Nephron (organoid): Measurements from ENCODE around the gene MAFG.

Experiments used
- H3K27ac Mint-ChIP-seq, 3 experiments: 2 replicates each; pipeline ENCODE4 v1.8.0; 2020; ENCODE audit warnings: mixed read lengths in 3 of 3, mild to moderate bottlenecking in 2 of 3, moderate library complexity in 1 of 3
- H3K27me3 Mint-ChIP-seq: 2 replicates; pipeline ENCODE4 v1.8.0; 2021; ENCODE audit warnings: low read depth, mild to moderate bottlenecking, moderate library complexity, mixed read lengths
- H3K36me3 Mint-ChIP-seq: 2 replicates; pipeline ENCODE4 v1.8.0; 2020; ENCODE audit warnings: low read depth, mixed read lengths
- H3K4me1 Mint-ChIP-seq: 2 replicates; pipeline ENCODE4 v1.8.0; 2020; ENCODE audit warnings: mixed read lengths
- H3K4me3 Mint-ChIP-seq, 3 experiments: 2 replicates each; pipeline ENCODE4 v1.8.0; 2020; ENCODE audit warnings: mild to moderate bottlenecking in 3 of 3, mixed read lengths in 3 of 3, moderate library complexity in 2 of 3
- H3K9me3 Mint-ChIP-seq: 2 replicates; pipeline ENCODE4 v1.8.0; 2020; ENCODE audit warnings: mixed read lengths
- CTCF ChIP-seq, 3 experiments: fragments of 200-600 bp; sonication (generic); IDR thresholded peaks; one replicate each; pipeline ENCODE4 v1.5.0; 2021; ENCODE audit warnings: antibody characterized with exemption in 3 of 3; ENCODE audit not compliant: unreplicated experiment in 3 of 3

MAFG gene

DNA sequence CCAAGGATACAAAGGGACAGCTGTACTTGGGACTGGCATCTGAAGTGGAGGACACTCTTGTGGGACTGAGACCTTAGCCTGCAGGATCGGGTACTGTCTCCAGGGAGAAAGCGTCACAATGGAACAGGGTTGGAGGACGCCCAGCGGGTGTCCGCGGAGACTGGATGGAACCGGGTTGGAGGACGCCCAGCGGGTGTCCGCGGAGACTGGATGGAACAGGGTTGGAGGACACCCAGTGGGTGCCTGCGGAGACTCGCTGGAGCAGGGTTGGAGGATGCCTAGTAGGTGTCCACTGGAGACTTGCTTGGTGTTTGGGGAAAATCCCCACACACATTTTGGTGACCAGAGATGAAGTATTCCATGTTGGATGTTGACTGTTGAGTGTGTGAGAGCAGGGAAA, 19.7 kb upstream of the MAFG start, which contains the start of gene MYADML2:
Gene MYADML2 (minus strand): TSS at position 45 of the 400 bp plus-strand sequence. CDS start 5,492 bp downstream, outside the sequence.
- Mint-ChIP-seq H3K27ac (no peak within 1 kb of the TSS), H3K4me1 (no peaks in the 10 kb centered on the region), H3K36me3 (no peaks in the 10 kb centered on the region), H3K4me3 (no peak within 1 kb of the TSS), H3K27me3 (peaks cover 6% of the 10 kb centered on the region), H3K9me3 (no peaks in the 10 kb centered on the region)
- TF ChIP-seq CTCF (IDR thresholded peaks at IDR 0.05; ENCODE audit: unreplicated experiment in 3 of 3): no peak

- no peaks in the 10 kb centered on the region for H3K36me3 Mint-ChIP-seq
- peaks cover 6% of the 10 kb centered on the region for H3K4me1 Mint-ChIP-seq
- no peak overlapping the region for H3K27ac Mint-ChIP-seq
- H3K27me3 Mint-ChIP-seq: peaks cover 3% of the 10 kb centered on the region
- TF ChIP-seq CTCF (IDR thresholded peaks at IDR 0.05; ENCODE audit: unreplicated experiment in 3 of 3): no peak
- H3K9me3 Mint-ChIP-seq: no peaks in the 10 kb centered on the region
- H3K4me3 Mint-ChIP-seq: no peak overlapping the region
Observed at GRCh38 chr17:81944858-81945257, 17.3 kb upstream of the MAFG start.

- TF ChIP-seq CTCF (IDR thresholded peaks at IDR 0.05; ENCODE audit: unreplicated experiment in 3 of 3): no peak
- H3K4me1 Mint-ChIP-seq: peaks cover 20% of the 10 kb centered on the region
- H3K4me3 Mint-ChIP-seq: peak overlapping the region in 1 of 3 experiments; percentile 29
- peaks cover 7% of the 10 kb centered on the region for H3K27me3 Mint-ChIP-seq
- H3K36me3 Mint-ChIP-seq: no peaks in the 10 kb centered on the region
- no peaks in the 10 kb centered on the region for H3K9me3 Mint-ChIP-seq
- H3K27ac Mint-ChIP-seq: peak overlapping the region in 1 of 3 experiments; percentile 37
Observed at GRCh38 chr17:81942167-81942553, 14.6 kb upstream of the MAFG start.

- no peak for TF ChIP-seq CTCF (IDR thresholded peaks at IDR 0.05; ENCODE audit: unreplicated experiment in 3 of 3)
- Mint-ChIP-seq H3K27ac (no peak overlapping the region), H3K9me3 (no peaks in the 10 kb centered on the region), H3K36me3 (no peaks in the 10 kb centered on the region), H3K4me1 (peaks cover 20% of the 10 kb centered on the region), H3K27me3 (peaks cover 7% of the 10 kb centered on the region), H3K4me3 (no peak overlapping the region)
Observed at GRCh38 chr17:81941484-81942166, 14.1 kb upstream of the MAFG start.

DNA sequence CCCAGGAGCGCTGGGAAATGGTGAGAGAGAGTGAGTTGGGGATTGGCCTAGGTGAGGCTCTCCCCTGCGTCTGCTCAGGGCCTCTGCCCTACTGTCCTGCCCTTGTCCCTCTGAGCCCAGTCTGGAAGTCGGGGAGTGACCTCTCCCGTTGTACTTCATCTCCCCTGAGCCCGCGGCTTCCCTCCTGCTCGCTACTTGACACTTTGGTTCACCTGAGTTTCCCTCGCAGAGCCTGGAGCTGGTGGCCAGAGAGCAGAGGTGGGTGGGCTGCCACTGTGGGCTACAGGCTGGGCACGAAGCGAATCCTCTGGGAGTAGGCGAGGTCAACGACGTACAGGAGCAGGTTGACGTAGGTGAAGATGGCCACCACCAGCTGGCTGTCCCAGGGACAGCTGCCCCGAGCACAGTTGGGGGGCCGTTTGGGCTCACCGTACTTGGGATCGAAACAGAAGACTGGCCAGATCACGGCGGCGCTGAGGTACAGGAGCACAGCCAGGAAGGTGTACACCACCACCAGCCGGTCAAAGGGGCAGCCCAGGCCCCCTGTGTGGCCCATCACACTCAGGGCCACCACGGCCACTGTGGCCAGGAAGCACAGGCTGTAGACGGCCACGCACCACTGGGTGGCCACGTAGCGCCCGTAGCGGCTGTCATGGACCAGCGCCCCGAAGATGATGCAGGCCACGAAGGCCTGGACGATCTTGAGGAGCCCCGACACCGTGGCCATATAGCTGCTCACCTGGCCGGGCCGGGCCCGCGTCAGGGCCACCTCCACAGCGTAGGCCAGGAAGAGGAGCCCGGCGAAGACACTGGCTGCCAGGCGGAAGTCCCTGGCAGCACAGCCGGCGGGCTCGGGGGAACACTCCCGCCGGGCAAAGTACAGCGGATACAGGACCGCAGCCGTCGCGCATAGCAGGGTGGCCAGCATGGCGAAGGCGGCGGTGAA, 13.3 kb upstream of the MAFG start:
- peaks cover 7% of the 10 kb centered on the region for H3K27me3 Mint-ChIP-seq
- H3K9me3 Mint-ChIP-seq: no peaks in the 10 kb centered on the region
- peak overlapping the region in 1 of 3 experiments; percentile 25 for H3K4me3 Mint-ChIP-seq
- H3K4me1 Mint-ChIP-seq: peaks cover 20% of the 10 kb centered on the region
- no peak for TF ChIP-seq CTCF (IDR thresholded peaks at IDR 0.05; ENCODE audit: unreplicated experiment in 3 of 3)
- H3K27ac Mint-ChIP-seq: no peak overlapping the region
- H3K36me3 Mint-ChIP-seq: no peaks in the 10 kb centered on the region
